ENCODE data around the gene URM1. TPM values are rescaled to one million over a fixed set of nuclear protein-coding genes. Genes with fewer than 3 reads are reported as not detected.

The URM1 gene
- total RNA-seq, 1 experiment from 2014 or later: 46.6 TPM

GRCh38 chr9:128342971-128343680, 28.0 kb upstream of the URM1 start:
- Histone ChIP-seq H2BK5ac (ENCODE audit: insufficient read length, low read length) (no peak overlapping the region), H2BK12ac (ENCODE audit: insufficient read length, low read depth, low read length) (no peak overlapping the region), H3T11ph (ENCODE audit: low read length) (no peak overlapping the region), H2BK15ac (ENCODE audit: low read depth, low read length) (no peak overlapping the region), H3K23ac (ENCODE audit: insufficient read length, low read depth, low read length) (no peak overlapping the region), H3K9ac (ENCODE audit: extremely low read depth, insufficient read length, low read length) (no peak overlapping the region), H3K4ac (ENCODE audit: low read depth, low read length) (no peak overlapping the region), H4K5ac (ENCODE audit: insufficient read length, low read depth, low read length) (no peak overlapping the region), H4K20me1 (ENCODE audit: control insufficient read depth, insufficient read depth, insufficient read length) (no peaks in the 10 kb centered on the region), H3K4me1 (ENCODE audit: insufficient read depth, low read length) (no peaks in the 10 kb centered on the region), H2AFZ (ENCODE audit: low read length) (no peak overlapping the region), H3K27ac (ENCODE audit: insufficient read length, low read depth, low read length) (no peak overlapping the region), H3K79me2 (ENCODE audit: insufficient read depth, low read length) (no peaks in the 10 kb centered on the region), H3K14ac (ENCODE audit: insufficient read depth, low read length) (no peak overlapping the region), H3K79me1 (ENCODE audit: insufficient read depth, low read depth, low read length, poor library complexity, severe bottlenecking) (no peaks in the 10 kb centered on the region), H3K18ac (ENCODE audit: insufficient read length, low read depth, low read length) (no peak overlapping the region), H4K8ac (replicated peaks; ENCODE audit: insufficient read length, low read depth, low read length) (no peak overlapping the region), H2AK5ac (ENCODE audit: insufficient read length, low read length) (no peak overlapping the region), H2BK20ac (ENCODE audit: low read depth, low read length, poor library complexity, severe bottlenecking) (no peak overlapping the region), H2BK120ac (ENCODE audit: low read depth, low read length, poor library complexity, severe bottlenecking) (no peak overlapping the region), H3K56ac (ENCODE audit: insufficient read length, low read depth, low read length) (no peak overlapping the region), H4K91ac (ENCODE audit: insufficient read length, low read depth, low read length) (no peak overlapping the region), H3K27me3 (ENCODE audit: insufficient read depth, low read length) (no peaks in the 10 kb centered on the region), H3K23me2 (ENCODE audit: insufficient read length, low read depth, low read length, poor library complexity, severe bottlenecking) (peaks cover 3% of the 10 kb centered on the region), H3K4me2 (ENCODE audit: insufficient read depth, insufficient read length, low read length) (no peak overlapping the region), H3K9me3 (ENCODE audit: control insufficient read depth, low read depth, low read length) (no peaks in the 10 kb centered on the region)
- H3K27me3 Mint-ChIP-seq (ENCODE audit: low read depth): no peaks in the 10 kb centered on the region
- no peak for TF ChIP-seq CTCF (conservative IDR thresholded peaks at IDR 0.05)
- H3K9me3 Mint-ChIP-seq: no peaks in the 10 kb centered on the region
- no peak overlapping the region for H3K4me3 Mint-ChIP-seq
- WGBS (ENCODE audit: extremely low coverage, insufficient read length, low lambda C conversion rate): no CpG with 5 or more reads among the region's 8 CpGs
- no peak for DNase-seq
- peaks cover 6 to 26% (median 13%) of the 10 kb centered on the region in 3 experiments for H3K36me3 Mint-ChIP-seq (ENCODE audit: insufficient read depth in 1 of 3, low read depth in 3 of 3)
- H3K27ac Mint-ChIP-seq: no peak overlapping the region
- H3K4me1 Mint-ChIP-seq: peaks cover 4 to 5% of the 10 kb centered on the region in 2 experiments

All from H9 (cell line).